Sigmoid colon (tissue), 7 donors: ENCODE data around the gene ZC2HC1B. TPM values are rescaled to one million over a fixed set of nuclear protein-coding genes. Genes with fewer than 3 reads are reported as not detected.

Source experiments
- DNase-seq: peaks from one replicate; pipeline ENCODE4 v3.0.0-alpha.2; 2019
- H3K27ac ChIP-seq, 4 donors: fragments of 200-600 bp; sonication (generic); one replicate each; pipeline ENCODE4 v1.5.1; 2016 to 2019; ENCODE audit warnings: mild to moderate bottlenecking in 1 of 4
- H3K27me3 ChIP-seq, 3 donors: fragments of 200-600 bp; sonication (generic); one replicate each; pipeline ENCODE4 v1.5.1; 2019; ENCODE audit warnings: mild to moderate bottlenecking in 1 of 3
- H3K36me3 ChIP-seq, 4 donors: fragments of 200-600 bp; sonication (generic); one replicate each; pipeline ENCODE4 v1.5.1; 2016 to 2019
- H3K4me1 ChIP-seq, 4 donors: fragments of 200-600 bp; sonication (generic); one replicate each; pipeline ENCODE4 v1.5.1; 2017 to 2019
- H3K4me3 ChIP-seq, 4 donors: fragments of 200-600 bp; sonication (generic); one replicate each; pipeline ENCODE4 v1.5.1; 2017 to 2019; ENCODE audit warnings: mild to moderate bottlenecking in 2 of 4, moderate library complexity in 1 of 4
- H3K9me3 ChIP-seq, 4 donors: fragments of 200-600 bp in 3 of 4; sonication (generic) in 3 of 4; one replicate each; pipeline versions ENCODE4 v1.5.1 to v1.6.1; 2013 to 2019
- CTCF ChIP-seq, 4 experiments: fragments of 450-650 bp in 3 of 4; fragments of 200-600 bp in 1 of 4; IDR thresholded peaks; one replicate each; pipeline ENCODE4 v1.5.1; 2016 to 2019; ENCODE audit warnings: antibody characterized with exemption in 4 of 4, mild to moderate bottlenecking in 3 of 4, moderate library complexity in 2 of 4
- EP300 ChIP-seq, 4 donors: sonication (generic); formaldehyde crosslinking; IDR thresholded peaks; one replicate each; pipeline ENCODE4 v1.6.1; 2017; ENCODE audit warnings: antibody characterized with exemption in 4 of 4
- POLR2A ChIP-seq, 2 donors: fragments of 450-650 bp; IDR thresholded peaks; one replicate each; pipeline ENCODE4 v1.6.1; 2016; ENCODE audit warnings: antibody characterized with exemption in 2 of 2, mild to moderate bottlenecking in 2 of 2, moderate library complexity in 2 of 2
- POLR2AphosphoS5 ChIP-seq, 4 donors: sonication (generic); formaldehyde crosslinking; IDR thresholded peaks; one replicate each; pipeline ENCODE4 v1.6.1; 2017; ENCODE audit warnings: antibody characterized with exemption in 4 of 4
- WGBS, 2 donors: extraction: QIAGEN DNeasy Blood & Tissue Kit; methylation state at CpG; one replicate each; pipeline ENCODE4 v1.1.7; 2013; 5-methylcytosine and 5-hydroxymethylcytosine counted together
- intact Hi-C: fragments of 100-400 bp; cut with DNase I; formaldehyde crosslinking; loops from one replicate; pipeline ENCODE4 v1.15.1; 2023
- polyA plus RNA-seq, 3 donors: library from polyadenylated mRNA; stranded (reverse); fragments of 200-250 nt; gene quantifications; one replicate each; pipeline ENCODE4 v1.2.3, GENCODE V29; 2013
- total RNA-seq, 4 donors: library from RNA; depleted of rRNA; stranded (reverse); fragments of >200 nt; gene quantifications; one replicate each; pipeline ENCODE4 v1.1.0, GENCODE V29; 2016
- donor health status: healthy with polysubstance abuse.
- donor health status: Bipolar disorder and iron deficiency.
- donor health status: healthy.

The ZC2HC1B gene
- total and polyA plus RNA-seq, 7 donors: not detected

GRCh38 chr6:143877584-143878271, 13.5 kb downstream of the ZC2HC1B start:
- Histone ChIP-seq H3K9me3 (peaks cover 0 to 3% (median 1%) of the 10 kb centered on the region in 4 donors), H3K36me3 (no peaks in the 10 kb centered on the region), H3K4me3 (no peak overlapping the region), H3K4me1 (no peaks in the 10 kb centered on the region), H3K27ac (no peak overlapping the region), H3K27me3 (no peaks in the 10 kb centered on the region)
- 94 to 95% methylated on average over 1 of the region's 1 CpG for WGBS, 2 donors
- intact Hi-C loops: no loop called here
- TF ChIP-seq POLR2AphosphoS5 (IDR thresholded peaks at IDR 0.05): no peak
- TF ChIP-seq EP300 (IDR thresholded peaks at IDR 0.05): no peak
- no peak for TF ChIP-seq CTCF (IDR thresholded peaks at IDR 0.05)
- no peak for TF ChIP-seq POLR2A (IDR thresholded peaks at IDR 0.05)
- DNase-seq: no peak

- H3K36me3 ChIP-seq: no peaks in the 10 kb centered on the region
- 48 to 91% methylated on average over 3 of the region's 3 CpGs for WGBS, 2 donors
- no peak overlapping the region for H3K4me3 ChIP-seq
- H3K9me3 ChIP-seq: peaks cover 0 to 3% (median 1%) of the 10 kb centered on the region in 4 donors
- intact Hi-C loops: no loop called here
- H3K4me1 ChIP-seq: no peaks in the 10 kb centered on the region
- no peak overlapping the region for H3K27ac ChIP-seq
- no peak for TF ChIP-seq EP300 (IDR thresholded peaks at IDR 0.05)
- TF ChIP-seq POLR2AphosphoS5 (IDR thresholded peaks at IDR 0.05): no peak
- DNase-seq: no peak
- H3K27me3 ChIP-seq: no peaks in the 10 kb centered on the region
These were observed 14.0 kb downstream of the ZC2HC1B start for GRCh38 chr6:143878272-143878760.

GRCh38 chr6:143880412-143880811, 16.1 kb downstream of the ZC2HC1B start:
- no peaks in the 10 kb centered on the region for H3K27me3 ChIP-seq
- no peak overlapping the region for H3K4me3 ChIP-seq
- no peaks in the 10 kb centered on the region for H3K36me3 ChIP-seq
- intact Hi-C loops: no loop called here
- TF ChIP-seq EP300 (IDR thresholded peaks at IDR 0.05): no peak
- no peak for TF ChIP-seq POLR2AphosphoS5 (IDR thresholded peaks at IDR 0.05)
- no peak for TF ChIP-seq CTCF (IDR thresholded peaks at IDR 0.05)
- no peak for TF ChIP-seq POLR2A (IDR thresholded peaks at IDR 0.05)
- no peaks in the 10 kb centered on the region for H3K4me1 ChIP-seq
- no peak for DNase-seq
- 74 to 75% methylated on average over 2 of the region's 2 CpGs for WGBS, 2 donors
- peaks cover 0 to 2% (median 0%) of the 10 kb centered on the region in 4 donors for H3K9me3 ChIP-seq
- H3K27ac ChIP-seq: no peak overlapping the region

GRCh38 chr6:143882401-143882930, 18.2 kb downstream of the ZC2HC1B start:
- H3K36me3 ChIP-seq: no peaks in the 10 kb centered on the region
- no peak for TF ChIP-seq POLR2A (IDR thresholded peaks at IDR 0.05)
- TF ChIP-seq EP300 (IDR thresholded peaks at IDR 0.05): no peak
- TF ChIP-seq POLR2AphosphoS5 (IDR thresholded peaks at IDR 0.05): no peak
- no peak for TF ChIP-seq CTCF (IDR thresholded peaks at IDR 0.05)
- 83 to 92% methylated on average over 2 of the region's 2 CpGs for WGBS, 2 donors
- DNase-seq: no peak
- H3K9me3 ChIP-seq: peaks cover 0 to 2% (median 0%) of the 10 kb centered on the region in 4 donors
- H3K27me3 ChIP-seq: no peaks in the 10 kb centered on the region
- intact Hi-C loops: no loop called here
- H3K4me3 ChIP-seq: no peak overlapping the region
- no peaks in the 10 kb centered on the region for H3K4me1 ChIP-seq
- no peak overlapping the region for H3K27ac ChIP-seq

- TF ChIP-seq POLR2A (IDR thresholded peaks at IDR 0.05): no peak
- TF ChIP-seq EP300 (IDR thresholded peaks at IDR 0.05): no peak
- TF ChIP-seq POLR2AphosphoS5 (IDR thresholded peaks at IDR 0.05): no peak
- Histone ChIP-seq H3K36me3 (no peaks in the 10 kb centered on the region), H3K4me3 (no peak overlapping the region), H3K9me3 (no peaks in the 10 kb centered on the region), H3K4me1 (no peaks in the 10 kb centered on the region), H3K27ac (no peak overlapping the region), H3K27me3 (no peaks in the 10 kb centered on the region)
- intact Hi-C loops: no loop called here
- WGBS, 2 donors: 80 to 88% methylated on average over 7 of the region's 7 CpGs
- DNase-seq: no peak
These were observed 20.1 kb downstream of the ZC2HC1B start for GRCh38 chr6:143884216-143884900.
